Stimulated activated naive B cell treated with anti-CD40 and anti-IgM and Interleukin-4, amounts not matched to agents 10 μg/mL and 1 μg/mL and 100 μg/mL, for 72 hours (primary cell): ENCODE data around the gene DTNB.

ENCODE experiments used
- ATAC-seq, 2 donors: fragments of 150-1000 bp; cut with Tn5 transposase; replicated peaks; 2 replicates each; pipeline ENCODE4 v1.10.0; 2021; ENCODE audit warnings: moderate library complexity in 1 of 2
- DNase-seq: peaks from one replicate; pipeline ENCODE4 v3.0.0; 2021
- H3K27ac Mint-ChIP-seq: one replicate; pipeline ENCODE4 v1.8.0; 2022; ENCODE audit warnings: mild to moderate bottlenecking, mixed read lengths
- H3K27me3 Mint-ChIP-seq, 2 donors: one replicate each; pipeline ENCODE4 v1.8.0; 2022; ENCODE audit warnings: mixed read lengths in 2 of 2
- H3K36me3 Mint-ChIP-seq, 2 donors: one replicate each; pipeline ENCODE4 v1.8.0; 2022; ENCODE audit warnings: mixed read lengths in 2 of 2, mild to moderate bottlenecking in 1 of 2
- H3K4me1 Mint-ChIP-seq, 2 donors: one replicate each; pipeline ENCODE4 v1.8.0; 2022; ENCODE audit warnings: mixed read lengths in 2 of 2, mild to moderate bottlenecking in 1 of 2
- H3K4me3 Mint-ChIP-seq, 2 donors: one replicate each; pipeline ENCODE4 v1.8.0; 2022; ENCODE audit warnings: mild to moderate bottlenecking in 2 of 2, mixed read lengths in 2 of 2, moderate library complexity in 1 of 2
- H3K9me3 Mint-ChIP-seq, 2 donors: one replicate each; pipeline ENCODE4 v1.8.0; 2022; ENCODE audit warnings: mixed read lengths in 2 of 2, mild to moderate bottlenecking in 1 of 2

The DTNB gene

DNA sequence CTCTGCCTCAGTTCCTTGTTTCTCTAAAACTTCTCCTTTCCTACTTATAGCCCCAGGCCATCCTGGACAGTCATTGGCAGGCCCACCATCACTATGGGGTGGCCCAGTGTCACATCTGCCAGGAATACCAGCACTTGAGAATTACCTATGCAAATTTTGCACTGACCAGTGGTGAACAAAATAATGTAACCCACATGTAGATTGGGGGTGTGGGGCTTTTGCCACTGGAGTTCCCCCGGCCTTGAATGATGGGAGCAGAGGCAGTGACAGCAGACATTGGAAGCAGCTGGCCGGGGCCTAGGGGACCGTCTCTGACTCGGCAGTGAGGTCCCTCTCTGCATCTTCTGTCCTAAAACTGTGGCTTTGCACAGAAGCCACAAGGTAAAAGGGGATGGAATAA is 306.7 kb downstream of the DTNB start:
- no peak overlapping the region for H3K4me3 Mint-ChIP-seq
- H3K9me3 Mint-ChIP-seq: no peaks in the 10 kb centered on the region
- H3K27ac Mint-ChIP-seq: no peak overlapping the region
- ATAC-seq (no peak), DNase-seq (no peak)
- H3K4me1 Mint-ChIP-seq: peaks cover 31 to 35% of the 10 kb centered on the region in 2 donors
- no peaks in the 10 kb centered on the region for H3K27me3 Mint-ChIP-seq
- H3K36me3 Mint-ChIP-seq: no peaks in the 10 kb centered on the region

DNA sequence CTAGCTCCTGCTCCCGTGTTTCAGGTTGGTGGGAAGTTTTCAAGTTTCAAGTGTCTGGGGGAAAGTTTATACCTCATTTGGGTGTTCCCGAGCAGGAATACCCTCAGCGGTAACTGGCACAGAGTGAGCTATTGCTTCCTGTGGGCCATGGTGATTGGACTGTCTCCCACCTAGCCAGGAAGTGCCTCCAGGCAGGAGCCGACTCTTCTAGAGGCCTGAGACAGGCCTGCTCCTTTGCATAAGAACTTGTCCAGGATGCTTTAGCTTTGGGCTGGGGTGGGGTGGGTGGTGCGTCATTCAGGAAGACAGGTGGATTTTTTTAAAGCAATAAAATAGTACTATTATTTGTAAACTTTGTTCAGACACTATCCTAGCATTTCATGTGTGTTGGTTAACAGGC is 308.1 kb downstream of the DTNB start:
- ATAC-seq (no peak), DNase-seq (no peak)
- H3K9me3 Mint-ChIP-seq: no peaks in the 10 kb centered on the region
- H3K27ac Mint-ChIP-seq: no peak overlapping the region
- no peaks in the 10 kb centered on the region for H3K36me3 Mint-ChIP-seq
- no peaks in the 10 kb centered on the region for H3K27me3 Mint-ChIP-seq
- H3K4me1 Mint-ChIP-seq: peaks cover 30 to 38% of the 10 kb centered on the region in 2 donors
- H3K4me3 Mint-ChIP-seq: no peak overlapping the region

DNA sequence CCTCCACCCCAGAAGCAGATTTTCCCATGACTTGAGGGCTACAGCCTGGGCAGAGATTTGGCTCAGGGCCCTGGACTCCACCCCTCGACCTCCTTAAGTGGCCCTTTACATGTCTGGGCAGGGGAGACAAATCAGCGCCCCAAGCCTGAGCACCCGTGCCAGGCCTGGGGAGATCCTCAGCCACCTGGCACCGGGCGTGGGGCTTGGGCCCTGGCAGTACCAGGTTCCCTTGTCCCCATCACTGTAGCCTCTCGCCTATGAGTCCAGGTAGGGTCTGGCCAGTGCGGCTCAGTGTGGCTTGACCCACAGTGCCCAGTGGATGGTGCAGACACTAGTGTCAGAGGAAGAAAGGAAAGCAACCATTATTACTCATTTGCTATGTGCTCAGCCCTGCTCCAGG is 309.6 kb downstream of the DTNB start:
- ATAC-seq: no peak
- peak overlapping the region in 1 of 2 donors; percentile 52 for H3K4me3 Mint-ChIP-seq
- peaks cover 34 to 48% of the 10 kb centered on the region in 2 donors for H3K4me1 Mint-ChIP-seq
- no peaks in the 10 kb centered on the region for H3K9me3 Mint-ChIP-seq
- peak overlapping the region; percentile 81 for H3K27ac Mint-ChIP-seq
- no peak for DNase-seq
- no peaks in the 10 kb centered on the region for H3K27me3 Mint-ChIP-seq
- no peaks in the 10 kb centered on the region for H3K36me3 Mint-ChIP-seq

DNA sequence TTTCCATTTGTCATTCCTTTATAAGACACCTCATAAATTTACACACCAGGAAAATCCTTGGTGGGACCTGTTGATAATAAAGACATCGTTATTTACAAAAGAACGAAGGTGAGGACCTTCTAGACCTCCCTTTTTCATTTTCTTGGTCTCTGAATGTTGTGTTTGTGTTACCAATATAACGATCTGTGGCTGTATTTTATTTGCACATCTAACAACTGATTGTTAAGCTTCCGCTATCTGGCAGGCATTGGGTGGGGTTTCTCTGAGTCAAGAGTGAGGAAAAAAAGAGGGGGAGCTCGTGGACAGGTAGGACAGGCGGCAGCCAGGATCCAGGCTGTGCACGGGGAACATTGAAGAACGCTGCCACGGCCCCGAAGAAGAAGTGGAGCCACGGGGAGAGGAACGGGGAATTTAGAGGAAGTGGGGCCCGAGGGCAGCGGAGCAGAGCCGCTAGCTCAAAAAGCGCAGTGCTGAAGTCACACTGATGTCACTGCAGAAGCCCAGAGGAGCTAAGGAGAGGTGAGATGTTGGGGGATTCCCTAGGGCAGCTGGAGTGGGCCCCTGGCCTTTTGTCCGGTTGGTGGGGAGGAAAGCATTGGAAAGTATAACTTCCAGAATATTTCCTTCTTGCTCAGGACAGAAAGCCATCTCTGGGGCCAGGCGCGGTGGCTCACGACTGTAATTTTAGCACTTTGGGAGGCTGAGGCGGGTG is 310.8 kb downstream of the DTNB start:
- peak; percentile 91 to 92 for ATAC-seq
- peak overlapping the region; percentile 84 to 86 for H3K4me3 Mint-ChIP-seq
- peak; percentile 87 for DNase-seq

DNA sequence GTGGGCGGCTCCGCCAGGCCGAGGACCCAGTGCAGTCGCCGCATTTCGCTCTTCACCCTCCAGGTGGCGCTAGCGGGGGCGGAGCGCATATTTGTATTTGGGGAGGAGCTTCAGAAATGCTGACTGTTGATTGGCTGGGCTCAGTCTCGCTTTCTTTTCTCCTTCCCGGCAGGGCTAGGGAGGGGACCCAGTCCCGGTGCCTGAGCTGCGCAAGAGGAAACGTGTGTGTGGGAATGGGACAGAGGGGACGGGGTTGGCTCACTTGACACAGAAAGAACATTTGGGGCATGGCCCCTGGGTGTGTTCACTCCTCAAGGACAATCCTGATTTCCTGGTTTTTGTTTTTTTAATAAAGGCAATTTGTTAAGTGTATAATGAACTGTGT is 311.3 kb downstream of the DTNB start:
- H3K27me3 Mint-ChIP-seq: no peaks in the 10 kb centered on the region
- no peaks in the 10 kb centered on the region for H3K9me3 Mint-ChIP-seq
- peak overlapping the region; percentile 84 to 86 for H3K4me3 Mint-ChIP-seq
- H3K27ac Mint-ChIP-seq: peak overlapping the region; percentile 95
- H3K4me1 Mint-ChIP-seq: peaks cover 39 to 55% of the 10 kb centered on the region in 2 donors
- ATAC-seq (peak; percentile 84 to 88), DNase-seq (peak; percentile 93)
- H3K36me3 Mint-ChIP-seq: no peaks in the 10 kb centered on the region

More for the DNA sequence above, 310.8 kb downstream of the DTNB start:
- H3K9me3 Mint-ChIP-seq: no peaks in the 10 kb centered on the region
- H3K27me3 Mint-ChIP-seq: no peaks in the 10 kb centered on the region
- H3K4me1 Mint-ChIP-seq: peaks cover 39 to 55% of the 10 kb centered on the region in 2 donors
- no peaks in the 10 kb centered on the region for H3K36me3 Mint-ChIP-seq
- H3K27ac Mint-ChIP-seq: peak overlapping the region; percentile 95

DNA sequence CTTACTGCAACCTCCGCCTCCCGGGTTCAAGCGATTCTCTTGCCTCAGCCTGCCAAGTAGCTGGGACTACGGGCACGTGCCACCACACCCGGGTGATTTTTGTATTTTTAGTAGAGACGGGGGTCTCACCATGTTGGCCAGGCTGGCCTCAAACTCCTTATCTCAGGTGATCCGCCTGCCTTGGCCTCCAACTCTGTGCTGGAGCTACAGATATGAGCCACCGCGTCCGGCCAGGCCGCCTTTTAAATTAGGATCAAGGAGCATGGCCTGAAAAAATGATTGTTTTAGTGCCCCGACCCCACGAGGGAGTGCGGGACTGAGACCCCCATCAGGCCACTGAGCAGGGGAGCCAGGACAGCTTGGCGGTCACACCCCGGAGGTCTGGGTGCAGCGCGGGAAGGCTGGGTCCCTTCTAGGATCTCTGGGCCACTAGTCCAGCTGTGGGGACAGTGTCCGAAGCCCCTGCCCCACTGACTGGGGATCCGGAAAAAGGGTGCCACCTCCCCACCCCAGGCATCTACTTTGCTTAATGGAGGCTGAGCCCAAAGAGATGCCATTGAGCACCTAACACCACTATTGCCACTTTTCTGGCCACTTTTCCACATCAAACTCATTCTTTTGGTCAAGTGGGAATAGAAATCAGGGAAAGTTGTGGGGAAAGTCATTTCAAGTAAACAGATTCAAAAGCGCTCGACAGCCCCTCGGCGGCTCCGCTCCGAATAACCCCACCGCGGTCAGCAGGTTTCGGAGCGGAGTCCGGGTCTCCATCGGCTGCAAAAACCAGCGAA is 311.9 kb downstream of the DTNB start:
- DNase-seq: no peak
- Mint-ChIP-seq H3K36me3 (no peaks in the 10 kb centered on the region), H3K4me1 (peaks cover 40 to 52% of the 10 kb centered on the region in 2 donors), H3K4me3 (peak overlapping the region; percentile 84 to 86), H3K27ac (peak overlapping the region; percentile 95), H3K9me3 (no peaks in the 10 kb centered on the region), H3K27me3 (no peaks in the 10 kb centered on the region)
- ATAC-seq: no peak

DNA sequence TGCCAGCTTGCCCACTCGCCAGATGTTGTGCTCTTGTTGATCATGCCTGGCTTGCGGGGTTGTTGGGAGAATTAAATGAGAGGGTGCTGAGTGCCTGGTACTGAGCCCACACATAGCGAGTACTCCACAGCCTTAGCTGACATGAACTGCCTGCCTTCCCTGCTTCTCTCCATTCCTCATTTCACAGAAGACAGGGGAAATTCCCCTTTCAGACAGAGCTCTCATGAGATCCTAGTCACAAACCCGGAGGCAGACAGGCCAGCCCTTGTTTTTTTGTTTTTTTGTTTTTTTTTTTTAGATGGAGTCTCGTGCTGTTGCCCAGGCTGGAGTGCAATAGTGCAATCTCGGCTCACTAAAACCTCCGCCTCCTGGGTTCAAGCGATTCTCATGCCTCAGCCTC is 314.5 kb downstream of the DTNB start:
- no peaks in the 10 kb centered on the region for H3K36me3 Mint-ChIP-seq
- peak overlapping the region; percentile 71 for H3K27ac Mint-ChIP-seq
- H3K4me3 Mint-ChIP-seq: no peak overlapping the region
- ATAC-seq: peak in 1 of 2 donors; percentile 22
- no peaks in the 10 kb centered on the region for H3K9me3 Mint-ChIP-seq
- peaks cover 29 to 37% of the 10 kb centered on the region in 2 donors for H3K4me1 Mint-ChIP-seq
- no peaks in the 10 kb centered on the region for H3K27me3 Mint-ChIP-seq
- DNase-seq: no peak

DNA sequence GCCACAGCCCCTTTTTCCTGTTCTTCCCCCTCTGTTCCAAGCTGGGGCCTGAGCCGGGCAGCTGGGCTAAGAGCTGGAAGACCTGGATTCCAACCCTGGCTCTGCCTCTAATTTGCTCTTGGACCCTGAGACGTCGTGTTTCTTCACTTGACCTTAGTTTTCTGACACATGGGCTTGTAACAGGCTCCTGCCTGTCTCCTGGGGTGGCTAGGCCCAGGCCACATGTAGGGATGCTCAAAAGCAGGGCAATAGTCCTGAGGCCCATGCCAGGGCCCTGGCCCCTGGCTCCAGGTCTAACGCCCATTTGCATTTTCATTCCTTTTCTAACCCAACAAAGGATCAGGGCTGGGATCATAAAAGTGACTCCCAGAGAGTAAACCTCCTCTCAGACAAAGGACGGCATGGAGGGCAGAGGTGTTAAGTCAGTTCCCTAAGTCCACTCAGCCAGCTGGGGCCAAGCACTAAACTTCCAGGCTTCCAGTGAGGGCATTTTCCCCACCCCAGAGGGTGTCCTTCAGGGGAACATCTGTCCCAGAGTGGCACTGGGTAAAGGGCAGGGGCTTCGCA is 315.0 kb downstream of the DTNB start:
- Mint-ChIP-seq H3K36me3 (no peaks in the 10 kb centered on the region), H3K27ac (peak overlapping the region; percentile 49), H3K27me3 (no peaks in the 10 kb centered on the region), H3K4me1 (peaks cover 25 to 32% of the 10 kb centered on the region in 2 donors), H3K9me3 (no peaks in the 10 kb centered on the region), H3K4me3 (no peak overlapping the region)
- DNase-seq (no peak), ATAC-seq (no peak)

DNA sequence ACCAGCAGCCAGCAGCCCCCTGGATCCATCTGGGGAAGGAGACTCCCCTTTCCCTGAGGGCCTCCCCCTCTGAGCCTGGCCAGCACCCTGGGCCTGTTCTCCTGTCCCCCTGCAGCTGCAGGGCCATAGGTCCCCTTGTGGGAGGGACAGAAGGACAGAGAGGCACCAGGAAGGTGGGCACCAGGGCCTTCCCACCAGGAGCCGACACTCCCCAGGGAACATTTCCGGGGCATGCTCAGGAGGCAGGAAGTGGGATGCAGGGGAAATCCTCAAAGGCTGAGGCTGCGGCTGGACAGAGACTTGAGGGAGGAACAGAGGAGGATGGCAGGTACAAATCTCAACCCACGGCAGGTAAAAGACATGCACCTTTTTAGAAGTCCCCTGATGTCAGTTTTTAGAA is 317.3 kb downstream of the DTNB start:
- Mint-ChIP-seq H3K27me3 (no peaks in the 10 kb centered on the region), H3K4me3 (no peak overlapping the region), H3K9me3 (no peaks in the 10 kb centered on the region), H3K4me1 (peaks cover 17% of the 10 kb centered on the region in 2 donors), H3K27ac (no peak overlapping the region), H3K36me3 (no peaks in the 10 kb centered on the region)
- DNase-seq: no peak
- ATAC-seq: no peak

DNA sequence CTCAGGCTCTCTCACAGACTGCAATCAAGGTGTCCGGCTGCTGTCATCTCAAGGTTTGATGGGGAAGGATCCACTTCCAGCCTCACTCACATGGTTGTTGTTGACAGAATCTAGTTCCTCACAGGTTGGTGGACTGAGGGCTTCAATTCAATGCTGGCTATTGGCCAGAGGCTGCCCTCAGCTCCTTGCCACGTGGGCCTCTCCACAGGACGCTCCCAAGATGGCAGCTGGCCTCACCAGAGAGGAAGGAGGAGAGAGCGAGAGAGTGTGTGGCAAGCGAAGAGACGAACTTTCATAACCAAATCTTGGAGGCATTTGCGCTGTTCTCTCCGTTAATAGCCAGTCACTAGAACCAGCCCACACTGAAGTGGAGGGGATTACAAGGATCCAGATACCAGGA is 318.1 kb downstream of the DTNB start:
- DNase-seq: no peak
- Mint-ChIP-seq H3K27ac (no peak overlapping the region), H3K4me3 (no peak overlapping the region), H3K36me3 (peaks cover 0 to 3% of the 10 kb centered on the region in 2 donors), H3K9me3 (peaks cover 2 to 3% of the 10 kb centered on the region in 2 donors), H3K27me3 (no peaks in the 10 kb centered on the region), H3K4me1 (peaks cover 20 to 21% of the 10 kb centered on the region in 2 donors)
- no peak for ATAC-seq

DNA sequence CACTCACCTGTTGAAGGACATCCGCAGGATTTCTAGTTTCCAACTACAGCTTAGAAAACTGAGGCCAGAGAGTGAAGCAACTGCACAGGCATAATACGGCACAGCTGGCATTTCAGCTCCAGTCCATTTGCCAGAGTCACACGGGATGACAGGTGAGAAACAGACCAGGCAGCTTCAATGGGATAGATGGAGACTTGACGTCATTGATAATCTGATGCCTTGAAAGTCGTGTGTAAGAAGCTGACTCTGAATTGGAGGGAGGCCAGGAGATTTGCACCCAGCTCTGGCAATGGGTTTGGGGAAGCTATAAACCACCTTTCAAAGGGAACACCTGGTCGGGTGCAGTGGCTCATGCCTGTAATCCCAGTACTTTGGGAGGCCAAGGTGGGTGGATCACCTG is 319.3 kb downstream of the DTNB start:
- Mint-ChIP-seq H3K27ac (no peak overlapping the region), H3K9me3 (peaks cover 4 to 5% of the 10 kb centered on the region in 2 donors), H3K36me3 (peaks cover 0 to 4% of the 10 kb centered on the region in 2 donors), H3K27me3 (no peaks in the 10 kb centered on the region), H3K4me3 (no peak overlapping the region), H3K4me1 (peaks cover 16 to 23% of the 10 kb centered on the region in 2 donors)
- ATAC-seq (no peak), DNase-seq (no peak)

DNA sequence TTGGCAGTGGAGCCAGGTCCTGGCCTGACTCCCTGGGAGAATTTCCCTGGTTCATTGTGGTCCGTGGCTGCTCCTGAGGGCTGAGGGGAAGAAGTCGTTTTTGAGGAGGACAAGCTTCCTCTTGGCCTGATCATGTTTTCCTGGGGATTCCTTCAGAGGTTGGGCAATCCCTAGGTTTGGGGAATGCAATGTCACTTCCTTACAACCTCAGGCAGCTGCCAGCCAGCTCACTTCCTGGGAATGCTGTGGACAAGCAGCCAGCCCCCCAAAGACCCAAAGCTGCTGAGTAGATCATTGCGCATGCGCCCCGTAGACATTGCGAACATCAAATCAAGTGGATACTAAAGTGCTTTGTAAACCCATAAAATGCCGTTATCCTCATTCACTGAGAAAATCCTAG is 324.0 kb downstream of the DTNB start:
- no peak overlapping the region for H3K4me3 Mint-ChIP-seq
- no peak overlapping the region for H3K27ac Mint-ChIP-seq
- H3K27me3 Mint-ChIP-seq: peaks cover 4 to 5% of the 10 kb centered on the region in 2 donors
- ATAC-seq (no peak), DNase-seq (no peak)
- peaks cover 0 to 4% of the 10 kb centered on the region in 2 donors for H3K36me3 Mint-ChIP-seq
- H3K4me1 Mint-ChIP-seq: peaks cover 12 to 18% of the 10 kb centered on the region in 2 donors
- peaks cover 4 to 5% of the 10 kb centered on the region in 2 donors for H3K9me3 Mint-ChIP-seq

DNA sequence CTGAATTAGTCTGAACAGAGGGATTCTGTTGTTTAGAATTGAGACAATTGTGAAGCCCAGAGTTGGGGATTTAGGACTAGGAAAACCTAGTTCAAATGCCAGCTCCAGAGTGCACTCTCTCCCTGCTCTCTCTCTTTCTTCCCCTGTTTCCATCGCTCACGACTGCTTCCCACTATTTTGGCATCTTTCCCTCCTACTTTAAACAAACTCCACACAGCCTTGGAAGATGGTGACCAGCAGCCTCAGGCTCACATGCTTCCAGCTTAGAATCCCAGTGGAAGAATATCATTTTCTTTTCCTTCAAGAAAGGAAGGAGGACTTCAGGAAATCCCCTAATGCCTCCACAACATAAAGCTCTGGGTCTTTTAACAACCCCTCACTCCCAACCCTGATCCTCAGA is 325.5 kb downstream of the DTNB start:
- Mint-ChIP-seq H3K27me3 (peaks cover 5 to 8% of the 10 kb centered on the region in 2 donors), H3K36me3 (peaks cover 0 to 4% of the 10 kb centered on the region in 2 donors), H3K27ac (peak overlapping the region; percentile 57), H3K9me3 (peaks cover 4 to 5% of the 10 kb centered on the region in 2 donors), H3K4me3 (no peak overlapping the region), H3K4me1 (peaks cover 13 to 21% of the 10 kb centered on the region in 2 donors)
- no peak for DNase-seq
- ATAC-seq: no peak

DNA sequence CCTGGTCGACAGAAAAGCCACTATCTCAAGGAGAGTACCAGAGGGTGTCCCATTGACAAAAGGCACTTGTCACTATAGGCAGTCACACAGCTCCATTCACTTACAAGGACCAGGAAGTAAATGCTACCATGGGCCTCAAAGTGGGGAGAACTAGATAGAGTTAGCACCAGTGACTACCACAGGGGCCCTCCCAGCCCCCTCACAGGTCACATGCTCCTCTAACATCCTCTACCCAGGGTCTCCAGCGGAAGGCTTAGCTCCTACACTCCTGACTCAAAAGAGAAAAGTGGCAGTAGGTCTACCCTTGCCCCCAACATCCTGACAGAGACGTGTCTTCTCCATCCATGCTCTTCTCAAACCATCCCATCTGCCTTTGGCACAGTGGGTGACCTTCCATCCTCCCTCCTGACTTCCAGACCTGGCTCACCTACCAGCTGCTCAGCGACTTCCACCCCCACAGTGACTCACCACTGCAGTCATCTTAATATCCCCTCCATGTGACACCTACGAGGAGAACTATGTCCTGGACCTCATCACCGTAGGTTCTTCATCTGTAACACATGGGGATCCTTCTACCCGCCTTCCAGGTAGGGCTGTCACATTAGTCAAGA is 326.1 kb downstream of the DTNB start:
- peaks cover 5 to 8% of the 10 kb centered on the region in 2 donors for H3K27me3 Mint-ChIP-seq
- DNase-seq (no peak), ATAC-seq (peak; percentile 29 to 61)
- no peak overlapping the region for H3K27ac Mint-ChIP-seq
- peaks cover 0 to 4% of the 10 kb centered on the region in 2 donors for H3K36me3 Mint-ChIP-seq
- peaks cover 4 to 5% of the 10 kb centered on the region in 2 donors for H3K9me3 Mint-ChIP-seq
- no peak overlapping the region for H3K4me3 Mint-ChIP-seq
- peaks cover 13 to 26% of the 10 kb centered on the region in 2 donors for H3K4me1 Mint-ChIP-seq
